ENCODE data around the gene NFIA.

Gene NFIA

DNA sequence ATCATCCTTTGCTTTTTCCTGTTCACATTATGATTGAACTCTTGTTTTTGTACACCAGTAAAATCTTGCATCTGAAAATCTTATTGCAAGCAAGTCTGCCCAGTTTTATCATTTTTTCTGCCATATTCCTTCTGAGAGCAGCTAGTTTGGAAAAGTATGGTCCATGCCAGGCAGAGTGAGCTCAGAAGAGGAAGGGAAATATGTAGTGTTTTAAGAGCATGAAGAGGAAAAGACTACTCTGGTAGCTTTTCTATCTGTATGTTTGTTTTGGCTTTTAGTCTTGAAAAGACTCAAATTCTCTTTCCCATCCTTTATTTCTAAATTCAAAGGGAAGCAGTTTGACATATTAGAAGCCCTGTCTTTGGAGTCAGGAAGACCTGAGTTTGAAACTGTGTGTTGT lies 125.8 kb downstream of the NFIA start:
- no peak overlapping the region for H3K4me3 ChIP-seq (ENCODE audit: low read length)
- TF ChIP-seq, protein P1, sequence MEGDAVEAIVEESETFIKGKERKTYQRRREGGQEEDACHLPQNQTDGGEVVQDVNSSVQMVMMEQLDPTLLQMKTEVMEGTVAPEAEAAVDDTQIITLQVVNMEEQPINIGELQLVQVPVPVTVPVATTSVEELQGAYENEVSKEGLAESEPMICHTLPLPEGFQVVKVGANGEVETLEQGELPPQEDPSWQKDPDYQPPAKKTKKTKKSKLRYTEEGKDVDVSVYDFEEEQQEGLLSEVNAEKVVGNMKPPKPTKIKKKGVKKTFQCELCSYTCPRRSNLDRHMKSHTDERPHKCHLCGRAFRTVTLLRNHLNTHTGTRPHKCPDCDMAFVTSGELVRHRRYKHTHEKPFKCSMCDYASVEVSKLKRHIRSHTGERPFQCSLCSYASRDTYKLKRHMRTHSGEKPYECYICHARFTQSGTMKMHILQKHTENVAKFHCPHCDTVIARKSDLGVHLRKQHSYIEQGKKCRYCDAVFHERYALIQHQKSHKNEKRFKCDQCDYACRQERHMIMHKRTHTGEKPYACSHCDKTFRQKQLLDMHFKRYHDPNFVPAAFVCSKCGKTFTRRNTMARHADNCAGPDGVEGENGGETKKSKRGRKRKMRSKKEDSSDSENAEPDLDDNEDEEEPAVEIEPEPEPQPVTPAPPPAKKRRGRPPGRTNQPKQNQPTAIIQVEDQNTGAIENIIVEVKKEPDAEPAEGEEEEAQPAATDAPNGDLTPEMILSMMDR (conservative IDR thresholded peaks at IDR 0.05; ENCODE audit: low read length): no peak
- no peak for DNase-seq (ENCODE audit: low read depth)

DNA sequence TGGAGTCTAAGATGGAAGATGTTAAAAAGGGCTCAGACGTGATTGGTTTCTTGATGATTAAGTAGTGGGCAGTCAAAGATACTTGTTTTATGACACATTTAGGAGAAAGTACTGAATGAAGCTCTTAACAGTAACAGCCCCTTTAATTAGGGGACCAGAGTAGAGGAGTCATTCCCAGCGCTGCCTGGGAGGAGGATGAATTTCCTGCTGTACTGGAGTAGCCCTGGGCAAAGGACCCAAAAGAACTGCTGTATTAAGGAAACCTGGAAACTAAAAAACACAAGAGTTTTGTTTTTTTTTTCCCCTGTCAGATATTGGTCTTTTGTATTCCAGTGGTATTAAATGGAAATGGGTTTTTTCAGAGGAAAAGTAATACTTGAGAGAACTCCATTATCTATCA lies 126.5 kb downstream of the NFIA start:
- TF ChIP-seq, protein P1 (conservative IDR thresholded peaks at IDR 0.05; ENCODE audit: low read length): no peak
- no peak for DNase-seq (ENCODE audit: low read depth)
- no peak overlapping the region for H3K4me3 ChIP-seq (ENCODE audit: low read length)

DNA sequence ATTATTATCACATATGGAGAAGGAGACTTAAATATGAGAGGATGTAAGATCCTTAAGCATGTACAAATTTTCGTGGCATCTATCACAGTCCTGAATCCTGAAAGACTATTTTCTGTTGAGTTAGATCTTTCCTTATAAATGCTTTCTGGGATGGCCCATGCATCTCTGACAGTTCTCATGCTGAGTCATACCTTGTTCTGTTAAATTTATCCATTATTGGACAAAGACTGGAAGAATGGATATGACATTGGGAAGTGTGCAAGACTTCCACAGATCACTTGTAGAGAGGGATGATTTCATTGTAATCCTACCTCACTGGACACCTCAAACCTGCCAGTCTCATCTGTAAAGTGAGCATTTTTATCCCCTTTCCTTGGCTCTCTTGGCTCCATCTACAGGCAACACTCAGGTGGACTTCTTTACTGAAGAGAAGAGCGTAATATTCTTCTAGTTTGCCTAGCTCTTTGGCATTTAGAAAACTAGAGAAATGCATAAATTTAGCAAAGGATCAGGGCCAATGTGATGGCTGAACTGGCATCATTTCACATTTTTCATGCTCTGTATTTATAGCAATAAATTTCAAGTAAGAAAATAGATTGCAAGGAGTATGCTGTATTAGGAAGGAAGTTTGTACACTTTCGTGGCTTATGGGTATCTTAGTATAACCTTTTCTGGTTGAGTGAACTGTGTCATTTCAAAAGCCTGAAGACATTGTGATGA lies 128.2 kb downstream of the NFIA start:
- DNase-seq (ENCODE audit: low read depth): no peak
- H3K4me3 ChIP-seq (ENCODE audit: low read length): no peak overlapping the region
- TF ChIP-seq, protein P1 (conservative IDR thresholded peaks at IDR 0.05; ENCODE audit: low read length): no peak

DNA sequence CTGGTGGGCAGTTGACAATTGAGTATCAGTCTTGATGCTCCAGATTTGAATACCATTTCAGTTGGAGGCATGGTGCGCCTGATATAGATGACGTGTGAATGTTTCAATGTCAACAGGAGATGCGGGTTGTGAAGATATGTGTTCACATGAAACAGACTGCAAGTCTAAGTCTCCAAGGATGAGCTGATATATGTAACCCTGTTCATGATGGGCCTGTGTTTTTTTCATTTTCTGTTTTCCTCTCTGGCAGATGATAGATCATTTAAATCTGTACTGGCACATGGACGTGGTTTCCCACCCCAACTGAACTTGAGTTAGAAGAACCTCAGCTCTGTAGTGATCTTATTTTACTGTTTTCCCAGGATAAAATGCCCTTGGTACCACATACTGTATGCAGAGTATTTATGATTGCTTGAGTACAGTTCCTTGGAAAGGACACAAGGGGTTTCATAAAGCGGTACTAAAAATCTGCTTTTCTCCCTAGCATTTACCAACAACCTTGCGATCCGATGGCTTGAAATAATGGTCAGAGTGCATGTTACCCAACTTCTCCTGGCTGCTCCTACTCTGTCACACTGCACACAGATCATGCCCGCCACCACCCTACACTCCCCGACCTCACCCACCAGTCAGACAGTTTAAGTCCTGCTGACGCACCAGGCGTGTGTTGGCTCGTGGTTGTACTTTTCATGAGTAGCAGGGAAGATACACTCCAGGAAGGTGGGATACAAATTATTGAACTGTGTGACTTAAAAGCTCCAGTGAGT lies 131.1 kb downstream of the NFIA start:
- H3K4me3 ChIP-seq (ENCODE audit: low read length): no peak overlapping the region
- no peak for DNase-seq (ENCODE audit: low read depth)
- TF ChIP-seq, protein P1 (conservative IDR thresholded peaks at IDR 0.05; ENCODE audit: low read length): no peak

DNA sequence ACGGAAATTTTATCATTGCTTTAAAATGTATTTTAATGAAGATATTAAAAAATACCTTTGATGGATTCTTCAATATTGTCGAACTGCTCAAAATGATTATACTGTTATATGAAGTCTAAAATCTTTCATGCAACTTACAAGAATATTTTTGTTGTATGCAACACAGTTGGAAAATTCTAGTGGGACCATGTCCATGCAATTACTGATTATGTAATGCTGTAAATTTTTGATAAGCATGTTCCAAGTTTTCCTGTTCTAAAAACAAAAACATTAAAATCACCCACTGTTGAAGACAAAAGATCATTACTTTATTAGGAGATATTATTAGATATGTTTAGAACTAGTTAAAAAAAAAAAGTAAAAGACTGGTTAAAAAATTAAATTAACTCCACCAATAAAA lies 132.8 kb downstream of the NFIA start:
- TF ChIP-seq, protein P1 (conservative IDR thresholded peaks at IDR 0.05; ENCODE audit: low read length): no peak
- DNase-seq (ENCODE audit: low read depth): no peak
- H3K4me3 ChIP-seq (ENCODE audit: low read length): no peak overlapping the region

DNA sequence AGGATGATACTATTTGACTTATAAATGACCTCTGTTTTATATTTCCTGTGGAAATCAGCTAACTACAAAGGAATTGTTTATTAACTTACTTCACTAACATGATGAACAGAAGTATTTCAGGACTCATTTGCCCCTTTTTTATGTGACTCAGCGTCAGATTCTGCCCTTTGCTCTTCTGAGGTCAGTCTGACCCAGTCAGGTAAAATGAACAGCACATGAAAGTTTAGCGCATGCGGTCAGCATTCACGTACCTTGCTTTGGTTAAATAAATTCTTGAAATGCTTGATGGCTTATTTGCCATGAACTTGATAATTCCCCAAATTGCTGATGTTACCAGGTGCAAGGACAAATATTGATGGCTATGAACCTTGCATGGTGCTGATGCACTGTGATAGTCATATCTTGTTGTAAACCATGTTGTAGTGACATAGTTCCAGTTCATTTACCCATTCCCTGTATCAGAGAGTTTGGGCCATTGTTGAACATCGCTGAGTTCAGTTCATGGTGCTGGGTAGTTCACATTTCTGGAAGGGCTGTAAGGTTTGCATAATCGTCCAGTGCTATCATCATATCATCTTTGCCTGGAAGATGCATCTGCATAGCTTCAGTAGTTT lies 133.4 kb downstream of the NFIA start:
- TF ChIP-seq, protein P1 (conservative IDR thresholded peaks at IDR 0.05; ENCODE audit: low read length): no peak
- DNase-seq (ENCODE audit: low read depth): no peak
- no peak overlapping the region for H3K4me3 ChIP-seq (ENCODE audit: low read length)

Measured in AG10803 (cell line).